HL-60/S4 (cell line): ENCODE results near the gene SELL.
"Not testable (repeated sequence)": the region's sequence is repeated elsewhere in the genome, so short reads cannot be mapped to it uniquely, and the experiment has no call there.

ENCODE experiments used
- in situ Hi-C: fragments of 300-500 bp; cut with MboI; formaldehyde crosslinking; loops from 2 replicates; pipeline ENCODE4 v1.14.3; 2022; ENCODE audit warnings: low sequenced_read_pairs

Gene SELL

GRCh38 chr1:169670836-169671235 is 40.6 kb downstream of the SELL start:
- in situ Hi-C loops: no loop called here

DNA sequence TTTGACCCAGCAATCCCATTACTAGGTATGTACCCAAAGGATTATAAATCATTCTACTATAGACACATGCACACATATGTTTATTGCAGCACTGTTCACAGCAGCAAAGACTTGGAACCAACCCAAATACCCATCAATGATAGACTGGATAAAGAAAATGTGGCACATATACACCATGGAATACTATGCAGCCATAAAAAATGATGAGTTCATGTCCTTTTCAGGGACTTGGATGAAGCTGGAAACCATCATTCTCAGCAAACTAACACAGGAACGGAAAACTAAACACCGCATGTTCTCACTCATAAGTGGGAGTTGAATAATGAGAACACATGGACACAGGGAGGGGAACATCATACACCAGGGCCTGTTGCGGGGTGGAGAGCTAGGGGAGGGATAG is 41.2 kb downstream of the SELL start:
- in situ Hi-C loops: not testable (repeated sequence)

GRCh38 chr1:169667699-169668596 is 43.5 kb downstream of the SELL start:
- in situ Hi-C loops: not testable (repeated sequence)

DNA sequence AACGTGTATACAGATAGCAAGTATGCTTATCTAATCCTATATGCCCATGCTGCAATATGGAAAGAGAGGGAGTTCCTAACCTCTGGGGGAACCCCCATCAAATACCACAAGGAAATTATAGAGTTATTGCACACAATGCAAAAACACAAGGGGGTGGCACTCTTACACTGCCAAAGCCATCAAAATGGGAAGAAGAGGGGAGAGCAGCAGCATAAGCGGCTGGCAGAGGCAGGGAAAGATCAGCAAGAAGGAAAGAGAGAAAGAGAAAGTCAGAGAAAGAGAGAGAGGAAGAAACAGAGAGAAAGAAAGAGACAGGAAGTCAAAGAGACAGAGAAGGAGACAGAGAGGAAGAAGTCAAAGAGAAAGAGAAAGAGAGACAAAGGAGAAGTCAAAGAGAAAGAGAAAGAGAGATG is 44.2 kb downstream of the SELL start:
- in situ Hi-C loops: not testable (repeated sequence)

DNA sequence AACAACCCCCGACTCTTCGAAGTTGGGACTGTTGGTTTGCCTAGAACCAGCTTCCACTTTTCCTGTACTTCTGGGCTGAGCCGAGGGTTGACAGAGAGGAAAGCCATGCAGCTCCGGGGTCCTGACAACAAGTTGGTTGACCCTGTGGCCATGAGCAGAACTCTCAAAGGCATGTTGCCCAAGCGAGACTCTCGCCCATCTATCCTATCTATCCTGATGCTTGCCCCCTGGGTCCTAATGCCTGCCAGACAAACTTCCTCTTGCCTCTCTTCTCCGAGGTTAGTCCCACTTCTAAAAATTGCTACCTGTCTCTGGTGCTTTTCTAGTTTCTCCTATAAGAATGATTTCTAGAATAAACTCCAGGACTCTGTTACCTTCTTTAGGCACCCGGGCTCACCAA is 48.7 kb downstream of the SELL start:
- in situ Hi-C loops: not testable (repeated sequence)

DNA sequence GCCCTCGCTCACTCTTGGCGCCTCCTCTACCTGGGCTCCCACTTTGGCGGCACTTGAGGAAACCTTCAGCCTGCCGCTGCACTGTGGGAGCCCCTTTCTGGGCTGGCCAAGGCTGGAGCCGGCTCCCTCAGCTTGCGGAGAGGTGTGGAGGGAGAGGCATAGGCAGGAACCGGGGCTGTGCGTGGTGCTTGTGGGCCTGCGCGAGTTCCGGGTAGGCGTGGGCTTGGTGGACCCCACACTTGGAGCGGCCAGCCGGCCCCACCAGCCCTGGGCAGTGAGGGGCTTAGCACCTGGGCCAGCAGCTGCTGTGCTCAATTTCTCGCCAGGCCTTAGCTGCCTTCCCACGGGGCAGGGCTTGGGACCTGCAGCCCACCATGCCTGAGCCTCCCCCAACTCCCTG is 50.4 kb downstream of the SELL start:
- in situ Hi-C loops: not testable (repeated sequence)

GRCh38 chr1:169658777-169659176 is 52.6 kb downstream of the SELL start:
- in situ Hi-C loops: not testable (repeated sequence)

- in situ Hi-C loops: no loop called here
Measured at GRCh38 chr1:169653873-169654272, 57.5 kb downstream of the SELL start.

- in situ Hi-C loops: no loop called here
Measured at GRCh38 chr1:169651035-169651434, 60.4 kb downstream of the SELL start.

DNA sequence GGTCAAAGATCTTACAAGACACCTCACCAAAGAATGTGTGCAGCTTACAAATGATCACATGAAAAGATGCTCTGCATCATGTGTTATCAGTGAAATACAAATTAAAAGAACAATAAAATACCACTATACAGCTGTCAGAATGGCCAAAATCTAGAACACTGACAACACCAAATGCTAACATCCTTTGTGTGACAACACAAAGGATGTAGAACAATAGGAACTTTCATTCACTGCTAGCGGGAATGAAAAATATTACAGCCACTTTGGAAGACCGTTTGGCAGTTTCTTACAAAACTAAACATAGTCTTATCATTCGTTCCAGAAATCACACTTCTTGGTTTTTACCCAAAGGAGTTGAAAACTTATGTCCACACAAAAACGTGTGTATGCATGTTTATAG is 60.9 kb downstream of the SELL start:
- in situ Hi-C loops: no loop called here

- in situ Hi-C loops: no loop called here
Measured at GRCh38 chr1:169648709-169649108, 62.7 kb downstream of the SELL start.

GRCh38 chr1:169648187-169648586 is 63.2 kb downstream of the SELL start:
- in situ Hi-C loops: no loop called here

DNA sequence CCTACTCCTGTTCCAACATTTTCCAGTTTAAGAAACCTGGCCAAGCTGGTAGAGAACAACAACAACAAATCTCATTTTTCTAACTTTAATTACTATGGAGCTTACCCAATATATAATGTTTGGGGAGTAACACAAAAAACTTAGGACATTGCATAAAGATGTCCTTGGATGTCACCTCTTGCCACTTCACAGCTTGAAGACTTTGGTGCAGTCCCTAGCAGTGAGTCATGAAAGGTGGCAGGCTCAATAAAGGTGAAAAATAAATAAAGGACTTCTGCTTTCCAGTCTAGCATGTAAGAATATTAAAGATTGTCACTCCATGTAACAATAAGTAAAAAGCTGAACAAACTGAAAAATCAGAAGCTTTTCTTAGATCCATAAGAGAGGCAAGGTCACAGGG is 63.9 kb downstream of the SELL start:
- in situ Hi-C loops: no loop called here

GRCh38 chr1:169644297-169644696 is 67.1 kb downstream of the SELL start:
- in situ Hi-C loops: no loop called here
